HK-2 (cell line): ENCODE results near the gene PIH1D1.
A peak's percentile ranks its signal among the peaks of the same experiment; 100 is the strongest.

Source experiments
- DNase-seq: peaks from one replicate; pipeline ENCODE4 v3.0.0-alpha.2; 2018; ENCODE audit not compliant: unreplicated experiment

Gene PIH1D1

DNA sequence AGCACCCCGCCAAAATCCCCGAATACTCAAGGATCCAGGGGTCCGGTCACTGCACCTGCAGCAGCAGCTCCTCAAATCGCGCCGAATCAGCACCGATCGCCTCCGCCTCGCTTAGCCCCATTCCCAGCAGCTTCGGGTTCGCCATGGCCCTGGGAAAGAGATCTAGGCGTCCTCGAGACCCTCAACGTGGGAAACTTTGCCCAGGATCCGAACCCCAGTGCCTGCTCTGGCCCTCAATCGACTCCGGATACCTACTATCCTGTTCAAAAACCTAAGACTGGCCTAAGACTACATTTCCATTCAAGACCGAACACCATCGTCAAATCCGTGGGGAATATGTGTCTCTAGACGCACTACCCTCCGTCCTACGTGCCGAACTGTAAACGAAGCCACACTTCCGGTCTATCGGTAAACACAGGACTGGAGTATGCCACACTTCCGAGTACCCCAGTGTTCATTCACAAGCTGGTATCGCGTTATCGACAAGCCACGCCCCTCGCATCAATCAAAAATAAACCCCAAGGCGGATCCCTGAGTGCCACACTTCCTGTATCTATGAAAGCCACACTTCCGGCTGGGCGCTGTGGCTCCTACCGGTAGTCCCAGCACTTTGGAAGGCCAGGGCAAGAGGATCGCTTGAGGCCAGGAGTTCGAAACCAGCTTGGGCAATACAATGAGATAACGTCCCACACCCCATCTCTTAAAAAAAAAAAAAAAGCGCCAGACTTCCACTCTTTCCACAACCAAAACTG is at the start of gene PIH1D1:
Gene PIH1D1 (minus strand): TSS at position 385 of the 752 bp plus-strand sequence. CDS start 240 bp downstream, at position 145.
- DNase-seq: peak; percentile 96

DNA sequence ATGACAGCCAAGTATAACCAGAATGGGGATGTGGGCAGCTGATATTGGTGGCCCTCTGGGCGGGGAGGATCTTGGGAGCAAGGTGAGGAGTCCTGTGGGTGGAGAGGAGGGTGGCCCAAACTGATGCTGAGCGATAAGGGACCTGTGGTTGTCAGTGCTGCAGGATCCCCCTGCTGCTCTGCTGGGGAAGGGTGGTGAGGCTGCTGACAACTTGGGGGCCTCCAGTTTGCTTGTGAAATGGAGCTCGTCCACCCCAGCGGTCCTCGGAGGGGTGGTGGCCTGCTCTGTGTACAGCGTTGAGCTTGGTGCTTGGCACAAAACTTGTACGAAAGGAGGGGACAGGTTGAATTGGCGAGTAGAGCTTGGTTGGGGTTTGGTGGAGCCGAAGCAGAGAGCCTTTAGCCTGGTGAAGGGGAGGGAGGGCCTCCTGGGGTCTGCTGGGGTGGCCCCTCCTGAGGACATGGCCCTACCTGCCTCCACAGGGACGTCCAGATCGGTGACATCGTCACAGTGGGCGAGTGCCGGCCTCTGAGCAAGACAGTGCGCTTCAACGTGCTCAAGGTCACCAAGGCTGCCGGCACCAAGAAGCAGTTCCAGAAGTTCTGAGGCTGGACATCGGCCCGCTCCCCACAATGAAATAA is 47.5 kb upstream of the PIH1D1 start:
- no peak for DNase-seq

DNA sequence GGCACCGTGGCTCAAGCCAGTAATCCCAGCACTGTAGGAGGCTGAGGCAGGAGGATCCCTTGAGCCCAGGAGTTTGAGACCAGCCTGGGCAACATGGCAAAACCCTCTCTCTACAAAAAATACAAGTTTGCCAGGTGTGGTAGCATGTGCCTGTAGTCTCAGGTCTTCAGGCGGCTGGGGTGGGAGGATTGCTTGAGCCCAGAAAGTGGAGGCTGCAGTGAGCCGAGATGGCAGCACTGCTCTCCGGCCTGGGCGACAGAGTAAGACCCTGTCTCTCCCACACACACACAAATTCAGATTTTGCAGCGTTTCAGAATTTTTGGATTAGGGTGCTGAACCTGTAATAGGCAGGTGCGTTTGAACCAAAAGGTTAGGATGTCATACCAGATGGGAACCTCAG is 46.9 kb upstream of the PIH1D1 start:
- DNase-seq: no peak

DNA sequence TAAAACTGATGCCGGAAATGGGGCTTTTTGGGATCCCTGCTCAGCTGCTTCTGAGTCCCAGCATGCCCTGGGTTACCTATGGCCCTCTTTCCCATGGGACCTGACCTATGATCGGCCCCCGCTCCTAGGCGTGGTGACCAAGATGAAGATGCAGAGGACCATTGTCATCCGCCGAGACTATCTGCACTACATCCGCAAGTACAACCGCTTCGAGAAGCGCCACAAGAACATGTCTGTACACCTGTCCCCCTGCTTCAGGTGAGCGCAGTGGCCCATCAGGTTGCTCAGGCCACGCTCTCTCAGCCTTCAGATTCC is 46.1 kb upstream of the PIH1D1 start:
- DNase-seq: no peak

DNA sequence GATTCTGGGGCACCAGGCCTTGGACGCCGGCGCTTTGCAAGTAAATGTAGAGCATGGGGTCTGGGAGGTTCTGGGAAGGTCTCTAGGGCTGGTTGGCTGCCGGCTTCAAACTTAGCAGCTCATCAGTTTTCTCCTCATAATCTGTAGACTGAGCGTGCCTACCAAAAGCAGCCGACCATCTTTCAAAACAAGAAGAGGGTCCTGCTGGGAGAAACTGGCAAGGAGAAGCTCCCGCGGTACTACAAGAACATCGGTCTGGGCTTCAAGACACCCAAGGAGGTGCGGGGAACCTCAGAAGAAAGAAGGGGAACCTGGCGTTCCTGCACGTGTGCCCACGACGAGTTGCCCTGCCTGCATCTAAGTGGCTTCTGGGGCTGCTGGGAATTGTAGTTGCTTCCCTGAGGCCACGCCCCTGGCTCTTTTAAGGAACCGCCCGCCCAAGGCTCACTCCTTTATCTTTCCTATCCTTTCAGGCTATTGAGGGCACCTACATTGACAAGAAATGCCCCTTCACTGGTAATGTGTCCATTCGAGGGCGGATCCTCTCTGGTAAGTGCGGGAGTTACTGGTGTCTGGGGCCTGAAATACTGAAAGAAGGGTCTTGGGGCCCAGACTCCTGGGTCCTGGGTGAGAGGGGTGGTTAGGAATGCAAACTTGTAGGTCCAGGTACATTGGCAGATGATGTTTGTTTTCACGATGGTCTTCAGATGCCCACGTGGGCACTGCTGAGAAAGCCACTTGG is 45.6 kb upstream of the PIH1D1 start:
- DNase-seq: peak; percentile 32

DNA sequence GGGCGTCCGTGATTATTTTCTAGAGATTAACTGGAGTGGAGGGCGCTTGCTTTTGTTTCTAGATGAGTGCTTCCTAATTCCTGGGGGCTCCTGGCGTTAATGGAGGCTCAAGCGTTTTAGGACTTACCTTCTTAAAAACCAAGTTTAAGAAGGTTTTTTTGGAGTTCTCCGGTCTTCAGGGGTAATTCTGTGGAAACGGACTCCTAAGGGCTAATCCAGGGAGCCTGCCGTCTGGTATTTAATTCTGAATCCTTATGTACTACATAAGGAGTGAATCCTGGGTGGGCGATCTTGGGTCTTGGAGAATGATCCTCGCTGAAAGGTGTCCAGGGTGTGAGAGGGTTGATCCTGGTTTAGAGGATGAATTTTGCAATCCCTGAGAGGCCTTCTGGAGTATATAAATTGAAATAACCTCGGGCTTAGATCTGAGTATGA is 45.0 kb upstream of the PIH1D1 start:
- DNase-seq: no peak

DNA sequence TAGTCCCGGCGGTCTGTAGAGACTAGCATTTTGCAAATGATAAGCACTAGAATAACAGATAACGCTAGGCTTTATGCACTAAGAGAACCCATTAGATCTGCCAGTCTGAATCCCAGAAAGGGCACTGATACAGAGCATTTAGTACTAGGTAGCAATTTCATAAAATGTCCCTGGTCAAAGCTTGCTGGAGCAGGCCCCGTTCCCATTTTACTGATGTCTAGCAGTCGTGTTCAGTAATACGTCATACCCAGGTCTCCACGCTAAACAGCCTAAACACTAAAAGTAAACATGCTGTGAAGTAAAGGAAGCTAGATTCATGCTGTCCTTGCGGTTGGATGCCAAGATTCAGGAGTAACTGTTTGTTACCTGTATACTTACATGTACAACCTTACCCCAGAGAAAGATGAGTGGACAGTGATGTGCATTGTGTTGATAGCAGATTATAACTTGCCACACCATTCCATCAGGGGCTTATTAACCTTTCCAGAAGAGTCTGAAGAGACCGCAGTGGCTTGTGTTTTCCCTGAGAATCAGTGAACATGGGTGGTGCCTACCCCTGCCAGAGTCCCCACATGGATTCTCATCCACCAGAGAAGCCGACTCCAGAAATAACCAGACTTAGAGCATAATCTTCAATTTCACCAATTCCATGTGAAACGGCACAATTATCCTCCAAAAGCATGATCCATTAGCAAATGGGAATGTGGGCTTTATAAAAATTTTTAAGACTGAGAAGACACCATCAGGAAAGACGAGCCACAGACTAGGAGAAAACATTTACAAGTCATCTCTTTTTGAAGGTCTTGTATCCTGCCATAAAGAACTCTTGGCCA is 41.2 kb upstream of the PIH1D1 start:
- DNase-seq: peak; percentile 51

DNA sequence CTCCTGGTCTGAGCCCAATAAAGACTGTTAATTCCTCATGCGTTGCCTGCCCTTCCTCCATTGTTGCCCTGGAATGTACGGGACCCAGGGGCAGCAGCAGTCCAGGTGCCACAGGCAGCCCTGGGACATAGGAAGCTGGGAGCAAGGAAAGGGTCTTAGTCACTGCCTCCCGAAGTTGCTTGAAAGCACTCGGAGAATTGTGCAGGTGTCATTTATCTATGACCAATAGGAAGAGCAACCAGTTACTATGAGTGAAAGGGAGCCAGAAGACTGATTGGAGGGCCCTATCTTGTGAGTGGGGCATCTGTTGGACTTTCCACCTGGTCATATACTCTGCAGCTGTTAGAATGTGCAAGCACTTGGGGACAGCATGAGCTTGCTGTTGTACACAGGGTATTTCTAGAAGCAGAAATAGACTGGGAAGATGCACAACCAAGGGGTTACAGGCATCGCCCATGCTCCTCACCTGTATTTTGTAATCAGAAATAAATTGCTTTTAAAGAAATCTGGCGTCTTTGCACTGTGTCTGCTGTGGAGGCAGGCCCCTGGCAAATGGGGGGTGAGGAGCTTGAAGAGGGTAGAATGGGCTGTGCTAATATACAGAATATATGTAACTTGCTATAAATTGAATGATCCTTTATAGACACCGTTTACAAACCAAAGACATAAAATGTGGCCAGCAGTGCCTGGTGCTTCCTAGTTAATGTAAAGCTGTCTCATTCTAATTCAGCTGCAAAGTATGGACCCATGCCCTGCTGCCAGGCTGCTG is 40.4 kb upstream of the PIH1D1 start:
- no peak for DNase-seq

DNA sequence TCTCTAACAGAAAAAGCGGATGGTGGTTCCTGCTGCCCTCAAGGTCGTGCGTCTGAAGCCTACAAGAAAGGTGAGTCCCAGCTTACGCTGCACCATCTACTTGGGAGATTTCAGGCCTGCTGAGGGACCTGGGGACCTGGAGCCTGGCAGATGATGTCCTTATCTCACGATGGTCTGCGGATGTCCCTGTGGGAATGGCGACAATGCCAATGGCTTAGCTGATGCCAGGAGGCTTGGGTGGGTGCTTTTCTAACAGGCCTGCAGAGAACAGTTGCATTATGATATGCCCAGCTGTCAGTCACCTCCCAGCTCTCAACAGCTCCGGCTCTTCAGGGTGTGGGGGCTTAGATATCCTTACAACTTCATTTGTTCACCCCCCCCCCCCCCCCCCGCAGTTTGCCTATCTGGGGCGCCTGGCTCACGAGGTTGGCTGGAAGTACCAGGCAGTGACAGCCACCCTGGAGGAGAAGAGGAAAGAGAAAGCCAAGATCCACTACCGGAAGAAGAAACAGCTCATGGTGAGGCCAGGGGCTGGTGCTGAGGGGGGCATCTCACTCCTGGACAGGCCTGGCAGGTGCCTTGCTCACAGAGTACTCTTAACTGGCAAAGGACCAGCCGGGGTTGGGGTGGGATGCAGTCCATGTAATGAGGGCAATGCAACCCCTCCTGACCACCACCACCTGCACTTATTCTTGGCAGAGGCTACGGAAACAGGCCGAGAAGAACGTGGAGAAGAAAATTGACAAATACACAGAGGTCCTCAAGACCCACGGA is 39.6 kb upstream of the PIH1D1 start:
- DNase-seq: no peak

DNA sequence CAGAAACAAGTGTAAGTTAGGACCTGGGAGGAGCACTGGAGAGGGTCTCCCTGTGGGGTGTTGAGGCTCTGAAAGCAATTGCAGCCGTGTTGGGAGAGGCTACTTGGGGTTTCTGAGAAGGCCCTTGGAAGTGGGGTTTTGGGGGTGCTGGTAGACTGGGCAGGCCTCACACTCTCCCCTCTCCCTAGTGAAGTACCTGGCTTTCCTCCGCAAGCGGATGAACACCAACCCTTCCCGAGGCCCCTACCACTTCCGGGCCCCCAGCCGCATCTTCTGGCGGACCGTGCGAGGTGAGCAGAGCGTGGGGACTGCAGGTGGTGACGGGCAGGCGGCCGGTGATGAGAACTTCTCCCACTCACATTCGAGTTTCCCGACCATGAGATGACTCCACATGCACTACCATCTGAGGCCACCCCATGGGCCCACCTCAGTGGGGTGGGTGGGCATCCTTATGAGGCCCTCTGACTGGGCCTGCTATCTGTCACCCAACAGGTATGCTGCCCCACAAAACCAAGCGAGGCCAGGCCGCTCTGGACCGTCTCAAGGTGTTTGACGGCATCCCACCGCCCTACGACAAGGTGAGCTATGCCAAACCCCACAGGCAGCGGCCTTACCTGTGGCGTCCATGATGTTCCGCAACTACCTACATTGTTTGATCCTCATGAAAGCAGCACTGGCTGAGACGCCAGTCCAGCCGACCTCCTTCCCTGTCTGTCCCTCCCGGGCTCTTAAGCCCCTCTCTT is 38.8 kb upstream of the PIH1D1 start:
- DNase-seq: no peak

DNA sequence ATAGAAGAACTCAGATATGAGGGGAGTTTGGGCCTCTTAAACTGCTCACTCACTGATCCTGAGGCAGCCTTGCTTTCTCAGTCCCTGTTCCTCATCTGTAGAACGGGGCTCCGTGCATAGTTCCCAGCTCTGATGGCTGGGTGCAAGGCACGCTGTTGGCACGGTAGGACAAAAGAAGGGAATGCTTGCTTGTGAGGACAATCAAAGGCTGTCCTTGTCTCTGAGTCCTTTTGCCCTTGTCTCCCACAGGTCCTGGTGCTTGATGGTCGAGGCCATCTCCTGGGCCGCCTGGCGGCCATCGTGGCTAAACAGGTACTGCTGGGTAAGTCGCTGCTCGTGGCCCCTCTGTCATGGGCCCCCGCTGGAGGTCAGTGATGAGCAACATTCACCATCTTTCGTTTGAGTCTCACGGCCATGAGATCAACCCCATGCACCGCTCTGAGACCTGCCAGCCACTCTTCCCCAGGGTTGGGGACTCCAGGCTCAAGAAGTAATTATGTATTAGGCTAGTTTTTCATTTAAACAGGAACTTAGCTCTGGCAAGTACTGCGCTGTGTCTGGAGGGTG is 38.1 kb upstream of the PIH1D1 start:
- no peak for DNase-seq

DNA sequence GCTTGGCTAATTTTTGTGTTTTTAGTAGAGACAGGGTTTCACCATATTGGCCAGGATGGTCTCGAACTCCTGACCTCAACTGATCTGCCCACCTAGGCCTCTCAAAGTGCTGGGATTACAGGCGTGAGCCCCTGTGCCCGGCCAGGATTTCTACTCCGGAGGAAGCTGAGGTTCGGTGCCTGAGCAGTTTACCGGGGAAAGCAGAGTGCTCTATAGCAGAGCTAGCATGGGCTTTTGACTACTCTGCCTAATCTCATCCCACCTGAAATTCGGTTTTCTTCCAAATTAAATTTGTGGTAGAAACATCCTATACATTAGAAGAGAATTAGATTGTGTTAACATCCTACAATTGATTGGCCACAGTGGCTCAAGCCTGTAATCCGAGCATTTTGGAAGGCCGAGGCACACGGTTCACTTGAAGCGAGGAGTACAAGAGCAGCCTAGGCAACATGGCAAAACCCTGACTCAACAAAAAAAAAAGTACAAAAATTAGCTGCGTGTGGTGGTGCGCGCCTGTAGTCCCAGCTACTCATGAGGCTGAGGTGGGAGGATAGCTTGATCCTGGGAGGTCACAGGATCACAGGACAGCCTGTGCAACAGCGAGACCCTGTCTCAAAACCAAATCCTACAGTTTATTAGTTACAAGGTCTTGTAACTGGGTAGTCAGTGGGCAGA is 37.4 kb upstream of the PIH1D1 start:
- DNase-seq: no peak

DNA sequence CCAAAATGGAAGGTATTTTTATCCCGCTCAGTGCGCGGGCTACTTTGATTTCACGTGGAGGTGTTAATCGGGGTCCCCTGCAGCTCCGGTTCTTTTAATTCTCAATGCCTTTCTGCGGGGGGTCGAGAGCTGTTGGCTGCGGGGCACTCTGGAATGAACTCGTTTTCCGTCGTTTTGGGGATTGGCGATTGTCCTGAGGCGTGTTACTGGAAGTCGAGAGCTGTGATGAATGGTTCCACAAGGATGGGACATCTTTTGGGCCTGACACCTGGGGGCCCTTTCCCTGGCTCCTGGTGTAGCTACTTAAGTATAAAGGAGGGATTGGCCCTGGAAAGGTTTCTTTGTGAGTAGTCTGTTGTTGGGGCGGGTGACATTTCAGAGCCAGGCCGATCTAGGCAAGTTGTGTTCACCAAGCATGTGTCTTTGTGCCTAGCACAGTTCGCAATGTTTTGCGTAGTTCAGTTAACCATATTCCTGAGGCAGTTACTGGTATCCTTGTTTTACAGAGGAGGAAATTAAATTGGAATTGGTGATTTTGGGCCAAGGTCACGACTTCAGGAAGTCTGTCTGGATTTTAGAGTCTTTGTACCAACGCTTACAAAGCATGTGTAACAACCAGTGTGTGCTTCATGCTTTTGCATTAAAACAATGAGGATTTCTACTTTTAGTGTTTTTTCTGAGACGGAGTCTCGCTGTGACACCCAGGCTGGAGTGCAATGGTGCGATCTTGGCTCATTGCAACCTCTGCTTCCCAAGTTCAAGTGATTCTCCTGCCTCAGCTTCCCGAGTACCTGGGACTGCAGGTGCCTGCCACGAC is 36.6 kb upstream of the PIH1D1 start:
- DNase-seq: peak; percentile 31

DNA sequence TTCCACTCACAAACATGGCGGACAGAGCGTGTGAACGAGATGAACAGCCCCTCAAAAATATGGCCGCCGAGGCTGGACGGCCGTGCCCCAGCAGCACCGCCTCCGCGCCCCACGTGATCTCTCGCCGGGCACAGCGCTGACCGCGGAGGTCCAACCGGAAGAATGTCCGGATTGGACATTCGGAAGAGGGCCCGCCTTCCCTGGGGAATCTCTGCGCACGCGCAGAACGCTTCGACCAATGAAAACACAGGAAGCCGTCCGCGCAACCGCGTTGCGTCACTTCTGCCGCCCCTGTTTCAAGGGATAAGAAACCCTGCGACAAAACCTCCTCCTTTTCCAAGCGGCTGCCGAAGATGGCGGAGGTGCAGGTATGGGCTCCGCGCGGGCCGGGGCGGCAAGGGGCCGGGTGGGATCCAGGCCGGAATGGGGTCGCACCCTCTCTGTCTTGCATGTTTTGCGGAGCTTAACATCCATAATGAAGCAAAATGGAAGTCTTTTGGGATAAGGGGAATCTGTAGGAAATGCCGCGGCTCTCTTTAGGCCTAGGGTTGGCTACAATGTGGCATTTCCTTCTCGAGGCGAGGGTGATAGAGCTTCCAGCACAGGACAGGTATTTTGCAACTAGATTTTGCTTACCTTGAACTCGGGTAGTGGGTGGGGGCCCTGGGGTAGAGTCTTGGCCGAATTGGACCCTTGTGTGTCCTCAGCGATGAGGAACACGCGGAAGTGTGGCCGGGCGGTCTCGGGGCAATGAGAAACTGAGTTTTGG is 35.8 kb upstream of the PIH1D1 start, which contains the start of gene RPL13A:
Gene RPL13A (plus strand): TSS at position 332 of the 769 bp plus-strand sequence. CDS start 22 bp downstream, at position 354.
- peak; percentile 100 for DNase-seq

DNA sequence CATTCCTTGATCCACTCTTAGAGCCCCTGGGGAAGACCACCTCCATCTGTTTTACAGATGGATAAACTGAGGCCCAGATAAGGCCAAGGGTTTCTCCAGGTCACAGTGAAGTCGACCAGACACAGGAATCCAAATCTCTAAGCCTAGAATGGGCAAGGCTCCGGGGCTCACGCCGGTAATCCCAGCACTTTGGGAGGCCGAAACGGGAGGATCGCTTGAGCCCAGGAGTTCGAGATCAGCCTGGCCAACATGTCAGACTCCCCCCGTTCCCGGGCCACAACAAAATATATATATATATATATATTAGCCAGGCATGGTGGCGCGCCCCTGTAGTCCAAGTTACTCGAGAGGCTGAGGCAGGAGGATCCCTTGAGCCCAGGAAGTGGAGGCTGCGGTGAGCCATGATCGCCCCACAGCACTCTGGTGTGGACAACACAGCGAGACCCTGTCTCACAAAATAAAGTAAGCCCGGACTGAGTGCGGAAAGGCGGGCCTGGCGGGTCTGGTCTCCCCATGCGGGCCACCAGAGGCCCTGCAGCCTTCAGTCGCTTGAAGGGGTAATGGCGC is 35.2 kb upstream of the PIH1D1 start:
- DNase-seq: no peak

DNA sequence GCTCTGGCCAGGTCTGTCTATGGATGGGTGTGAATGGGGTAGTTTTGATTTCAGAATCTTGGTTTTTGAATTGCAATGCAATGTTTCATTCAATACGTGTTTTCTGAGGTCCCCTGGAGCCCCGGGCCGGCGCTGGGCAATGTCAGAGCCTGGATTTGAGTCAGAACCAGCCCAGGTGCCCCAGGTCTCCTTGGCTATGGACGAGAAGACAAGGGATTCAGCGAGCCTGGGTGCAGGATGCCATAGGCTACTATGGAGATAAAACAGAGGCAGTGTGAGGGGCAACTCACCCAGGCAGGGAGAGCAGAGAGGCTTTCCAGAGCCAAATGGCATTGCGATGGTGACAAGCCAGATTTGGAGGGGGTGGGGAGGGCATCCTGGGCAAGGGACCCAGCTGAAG is 34.6 kb upstream of the PIH1D1 start:
- no peak for DNase-seq
